ACC112 (cell line): Measurements from ENCODE around the gene TOB1.

Experiments used
- H2AFZ ChIP-seq: fragments of 200-600 bp; sonication (generic); one replicate; pipeline ENCODE4 v1.6.0; 2017; ENCODE audit warnings: antibody characterized with exemption, low read length; ENCODE audit not compliant: unreplicated experiment
- H3K27ac ChIP-seq: fragments of 200-600 bp; sonication (generic); 2 replicates; pipeline ENCODE4 v1.5.1; 2014; ENCODE audit warnings: low read depth, mild to moderate bottlenecking, antibody characterized with exemption, low read length, moderate library complexity
- H3K27me3 ChIP-seq: fragments of 200-600 bp; sonication (generic); 2 replicates; pipeline ENCODE4 v1.6.1; 2014; ENCODE audit warnings: mild to moderate bottlenecking, antibody characterized with exemption, low read length, moderate library complexity, mixed read lengths; ENCODE audit not compliant: insufficient read depth
- H3K36me3 ChIP-seq: fragments of 200-600 bp; sonication (generic); 2 replicates; pipeline ENCODE4 v1.6.1; 2016; ENCODE audit warnings: mild to moderate bottlenecking, antibody characterized with exemption, low read length, moderate library complexity, mixed read lengths; ENCODE audit not compliant: insufficient read depth
- H3K4me1 ChIP-seq: fragments of 200-600 bp; sonication (generic); one replicate; pipeline ENCODE4 v1.6.1; 2016; ENCODE audit warnings: low read length, mixed read lengths; ENCODE audit not compliant: insufficient read depth, unreplicated experiment, control insufficient read depth
- H3K4me3 ChIP-seq: fragments of 200-600 bp; sonication (generic); 2 replicates; pipeline ENCODE4 v1.5.1; 2014; ENCODE audit warnings: mild to moderate bottlenecking, low read depth, low read length
- H3K79me2 ChIP-seq: fragments of 200-600 bp; sonication (generic); one replicate; pipeline ENCODE4 v1.6.0; 2016; ENCODE audit warnings: low read length; ENCODE audit not compliant: control insufficient read depth, unreplicated experiment, insufficient read depth

TOB1 gene

DNA sequence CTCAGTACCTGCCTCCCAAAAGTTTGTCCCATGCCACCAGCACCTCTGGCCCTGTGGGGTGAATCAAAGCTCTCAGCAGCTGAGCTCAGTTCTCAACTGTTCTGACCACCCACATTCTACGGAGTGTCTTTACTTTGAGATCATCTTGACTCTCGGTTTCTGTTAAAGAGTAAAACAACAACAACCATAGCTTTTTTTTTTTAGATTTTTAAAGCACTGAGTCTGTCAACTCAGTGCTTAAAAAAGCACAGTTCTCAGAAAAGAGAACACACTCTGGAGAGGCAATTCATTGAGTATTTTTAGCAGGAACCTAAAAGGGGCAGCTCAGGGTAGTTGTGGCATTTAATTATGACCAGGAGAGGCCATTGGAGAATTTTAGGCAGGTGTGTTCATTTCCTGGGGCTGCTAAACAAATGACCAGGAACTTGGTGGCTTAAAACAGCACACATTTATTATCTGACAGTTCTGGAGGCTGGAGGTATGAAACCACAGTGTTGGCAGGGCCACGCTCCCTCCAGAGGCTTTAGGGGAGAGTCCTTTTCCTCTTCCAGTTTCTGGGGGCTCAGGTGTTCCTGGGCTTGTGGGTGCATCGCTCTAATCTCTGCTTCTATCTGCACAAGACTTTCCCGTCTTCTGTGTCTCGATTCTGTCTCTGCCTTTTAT is 37.5 kb downstream of the TOB1 start:
- Histone ChIP-seq H2AFZ (no peak overlapping the region), H3K4me3 (no peak overlapping the region), H3K4me1 (no peaks in the 10 kb centered on the region), H3K36me3 (no peaks in the 10 kb centered on the region), H3K27me3 (peaks cover 9% of the 10 kb centered on the region), H3K79me2 (no peaks in the 10 kb centered on the region), H3K27ac (no peak overlapping the region)

DNA sequence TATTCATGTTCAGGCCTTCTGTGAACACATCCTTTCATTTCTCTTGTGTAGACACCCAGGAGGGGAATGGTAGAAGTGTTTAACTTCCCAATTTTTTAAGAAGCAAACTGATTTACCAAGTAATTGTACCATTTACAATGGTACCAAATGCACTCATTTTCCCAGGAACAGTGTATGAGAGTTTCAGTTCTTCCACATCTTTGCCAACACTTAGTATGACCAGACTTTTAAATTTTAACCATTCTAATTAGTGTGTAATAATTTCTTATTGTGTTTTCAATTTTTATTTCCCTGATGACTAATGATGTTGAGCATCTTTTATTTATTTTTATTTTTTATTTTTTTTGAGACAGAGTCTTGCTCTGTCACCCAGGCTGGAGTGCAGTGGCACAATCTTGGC is 41.0 kb downstream of the TOB1 start:
- Histone ChIP-seq H3K4me1 (no peaks in the 10 kb centered on the region), H3K79me2 (no peaks in the 10 kb centered on the region), H3K27me3 (peaks cover 28% of the 10 kb centered on the region), H2AFZ (no peak overlapping the region), H3K4me3 (no peak overlapping the region), H3K36me3 (no peaks in the 10 kb centered on the region), H3K27ac (no peak overlapping the region)

DNA sequence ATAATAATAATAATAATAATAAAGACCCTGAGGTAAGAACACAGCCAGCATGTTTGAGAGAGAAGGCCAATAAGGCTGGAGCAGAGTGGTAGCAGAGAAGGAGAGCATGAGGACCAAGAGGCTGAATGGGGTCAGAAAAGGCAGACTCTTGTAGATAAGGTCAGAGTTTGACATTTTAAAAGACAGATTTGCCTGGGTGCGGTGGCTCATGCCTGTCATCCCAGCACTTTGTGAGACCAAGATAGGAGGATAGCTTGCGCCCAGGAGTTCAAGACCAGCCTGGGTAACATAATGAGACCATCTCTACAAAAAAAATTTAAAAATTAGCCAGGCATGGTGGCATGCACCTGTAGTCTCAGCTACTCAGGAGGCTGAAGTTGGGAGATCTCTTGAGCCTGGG is 41.7 kb downstream of the TOB1 start:
- H3K79me2 ChIP-seq = no peaks in the 10 kb centered on the region
- no peak overlapping the region for H3K4me3 ChIP-seq
- H3K27ac ChIP-seq = no peak overlapping the region
- H2AFZ ChIP-seq = no peak overlapping the region
- no peaks in the 10 kb centered on the region for H3K4me1 ChIP-seq
- peaks cover 33% of the 10 kb centered on the region for H3K27me3 ChIP-seq
- H3K36me3 ChIP-seq = no peaks in the 10 kb centered on the region

DNA sequence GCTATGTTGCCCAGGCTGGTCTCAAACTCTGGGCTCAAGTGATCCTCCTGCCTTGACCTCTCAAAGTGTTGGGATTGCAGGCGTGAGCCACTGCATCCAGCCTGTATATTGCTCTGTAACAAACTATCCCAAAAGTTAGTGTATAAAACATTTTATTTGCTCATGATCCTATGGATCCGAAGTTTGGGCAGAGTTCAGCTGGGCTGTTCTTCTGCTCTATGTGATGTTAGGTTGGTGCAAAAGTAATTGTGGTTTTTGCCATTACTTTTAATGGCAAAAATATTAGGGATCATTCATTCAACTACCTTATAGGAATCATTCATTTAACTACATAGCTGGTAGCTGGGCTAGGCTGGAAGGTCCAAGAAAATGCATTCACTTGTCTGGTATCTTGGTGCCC is 43.6 kb downstream of the TOB1 start:
- Histone ChIP-seq H3K4me3 (no peak overlapping the region), H3K27me3 (peaks cover 31% of the 10 kb centered on the region), H3K4me1 (peaks cover 6% of the 10 kb centered on the region), H2AFZ (no peak overlapping the region), H3K79me2 (no peaks in the 10 kb centered on the region), H3K36me3 (no peaks in the 10 kb centered on the region), H3K27ac (no peak overlapping the region)

DNA sequence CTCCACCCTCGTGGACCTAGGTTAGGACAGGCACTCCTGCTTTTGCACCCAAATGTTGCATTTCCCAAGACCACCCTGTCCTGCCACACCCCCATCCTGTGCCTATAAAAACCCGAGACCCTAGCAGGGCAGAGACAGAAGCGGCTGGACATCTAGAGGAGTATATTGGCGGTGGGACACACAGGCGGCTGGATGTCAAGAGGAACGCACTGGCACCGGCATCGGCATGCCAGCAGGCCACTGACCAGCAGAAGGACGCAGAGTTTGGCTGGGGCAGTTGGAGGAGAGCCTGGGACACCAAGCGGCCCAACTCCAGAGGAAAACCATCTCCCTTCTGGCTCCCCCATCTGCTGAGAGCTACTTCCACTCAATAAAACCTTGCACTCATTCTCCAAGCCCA is 45.5 kb downstream of the TOB1 start:
- Histone ChIP-seq H3K27me3 (peaks cover 40% of the 10 kb centered on the region), H3K4me1 (peaks cover 11% of the 10 kb centered on the region), H3K27ac (no peak overlapping the region), H3K79me2 (no peaks in the 10 kb centered on the region), H2AFZ (no peak overlapping the region), H3K36me3 (no peaks in the 10 kb centered on the region), H3K4me3 (no peak overlapping the region)

DNA sequence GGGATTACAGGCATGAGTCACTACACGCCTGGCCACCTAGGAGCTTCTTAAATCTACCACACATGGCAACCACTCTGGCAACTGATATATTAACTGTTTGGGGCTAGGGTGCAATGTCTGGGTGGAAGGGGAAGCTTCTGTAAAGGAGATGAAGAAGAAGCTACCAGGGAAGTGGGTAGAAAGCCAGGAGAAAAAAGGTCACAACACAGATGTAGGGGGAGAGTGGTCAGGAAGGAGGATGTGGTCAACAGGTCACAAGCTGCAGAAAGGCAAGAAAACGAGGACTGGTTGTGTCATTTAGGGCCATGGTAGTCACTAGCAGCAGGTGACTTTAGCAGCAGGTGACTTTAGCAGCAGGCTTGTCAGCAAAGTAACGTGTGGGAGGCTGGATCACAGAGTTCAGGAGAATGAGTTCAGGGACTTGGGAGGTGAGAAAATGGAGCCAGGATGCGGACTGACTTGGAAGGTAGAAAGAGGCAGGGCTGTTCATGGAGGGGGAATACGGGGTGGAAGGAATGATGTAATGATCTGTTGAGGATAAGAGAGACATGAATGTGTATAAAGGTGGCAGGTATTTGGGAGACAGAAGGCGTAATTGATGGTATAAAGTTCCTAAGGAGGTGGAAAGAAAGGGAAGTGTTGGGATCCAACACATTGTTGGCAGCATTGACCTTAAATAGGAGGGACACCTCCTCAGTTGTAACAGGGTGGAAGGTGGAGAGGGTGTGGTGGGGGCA is 47.1 kb downstream of the TOB1 start:
- Histone ChIP-seq H3K36me3 (no peaks in the 10 kb centered on the region), H2AFZ (no peak overlapping the region), H3K27me3 (peaks cover 37% of the 10 kb centered on the region), H3K4me3 (no peak overlapping the region), H3K4me1 (peaks cover 11% of the 10 kb centered on the region), H3K27ac (no peak overlapping the region), H3K79me2 (no peaks in the 10 kb centered on the region)

DNA sequence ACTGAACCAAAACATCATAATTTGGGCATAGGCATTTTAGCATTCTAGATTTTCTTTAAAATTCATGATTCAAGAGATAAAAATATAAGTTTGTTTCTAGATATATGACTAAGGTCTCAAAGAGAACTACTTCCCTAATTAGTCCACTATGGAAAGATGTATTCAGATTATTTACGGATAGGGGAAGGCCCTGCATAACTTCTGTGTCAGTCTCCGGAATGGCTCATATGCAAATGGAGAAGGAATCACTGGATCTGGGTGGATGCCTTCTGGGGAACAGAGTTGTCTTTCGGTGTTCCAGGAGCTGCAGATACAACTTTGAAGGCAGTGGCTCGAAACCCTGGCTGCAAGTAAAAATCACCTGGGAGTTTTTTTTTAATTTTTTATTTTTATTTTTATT is 47.9 kb downstream of the TOB1 start:
- H3K4me3 ChIP-seq = no peak overlapping the region
- H2AFZ ChIP-seq = no peak overlapping the region
- H3K79me2 ChIP-seq = no peaks in the 10 kb centered on the region
- no peak overlapping the region for H3K27ac ChIP-seq
- peaks cover 11% of the 10 kb centered on the region for H3K4me1 ChIP-seq
- peaks cover 32% of the 10 kb centered on the region for H3K27me3 ChIP-seq
- H3K36me3 ChIP-seq = no peaks in the 10 kb centered on the region

DNA sequence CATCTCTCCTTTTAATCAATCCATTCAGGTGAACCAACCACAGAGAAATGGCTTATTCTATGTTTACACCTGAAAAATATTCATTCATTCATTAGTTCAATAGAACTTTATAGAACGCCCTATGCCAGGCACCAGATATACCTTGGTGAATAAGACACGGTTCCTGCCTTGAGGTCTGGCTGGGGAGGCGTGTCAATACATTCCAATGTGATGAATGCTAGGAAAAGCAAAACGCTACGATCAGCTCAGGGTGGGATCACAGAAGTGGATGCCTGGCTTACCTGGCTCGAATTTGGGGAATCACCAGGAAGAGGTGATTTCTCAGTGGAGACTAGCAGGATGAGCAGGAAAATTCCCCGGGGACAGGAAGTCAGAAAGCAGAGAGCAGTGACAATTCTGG is 48.3 kb downstream of the TOB1 start:
- H3K27me3 ChIP-seq = peaks cover 28% of the 10 kb centered on the region
- H3K79me2 ChIP-seq = no peaks in the 10 kb centered on the region
- no peak overlapping the region for H3K4me3 ChIP-seq
- no peak overlapping the region for H3K27ac ChIP-seq
- no peak overlapping the region for H2AFZ ChIP-seq
- H3K4me1 ChIP-seq = peaks cover 11% of the 10 kb centered on the region
- no peaks in the 10 kb centered on the region for H3K36me3 ChIP-seq

DNA sequence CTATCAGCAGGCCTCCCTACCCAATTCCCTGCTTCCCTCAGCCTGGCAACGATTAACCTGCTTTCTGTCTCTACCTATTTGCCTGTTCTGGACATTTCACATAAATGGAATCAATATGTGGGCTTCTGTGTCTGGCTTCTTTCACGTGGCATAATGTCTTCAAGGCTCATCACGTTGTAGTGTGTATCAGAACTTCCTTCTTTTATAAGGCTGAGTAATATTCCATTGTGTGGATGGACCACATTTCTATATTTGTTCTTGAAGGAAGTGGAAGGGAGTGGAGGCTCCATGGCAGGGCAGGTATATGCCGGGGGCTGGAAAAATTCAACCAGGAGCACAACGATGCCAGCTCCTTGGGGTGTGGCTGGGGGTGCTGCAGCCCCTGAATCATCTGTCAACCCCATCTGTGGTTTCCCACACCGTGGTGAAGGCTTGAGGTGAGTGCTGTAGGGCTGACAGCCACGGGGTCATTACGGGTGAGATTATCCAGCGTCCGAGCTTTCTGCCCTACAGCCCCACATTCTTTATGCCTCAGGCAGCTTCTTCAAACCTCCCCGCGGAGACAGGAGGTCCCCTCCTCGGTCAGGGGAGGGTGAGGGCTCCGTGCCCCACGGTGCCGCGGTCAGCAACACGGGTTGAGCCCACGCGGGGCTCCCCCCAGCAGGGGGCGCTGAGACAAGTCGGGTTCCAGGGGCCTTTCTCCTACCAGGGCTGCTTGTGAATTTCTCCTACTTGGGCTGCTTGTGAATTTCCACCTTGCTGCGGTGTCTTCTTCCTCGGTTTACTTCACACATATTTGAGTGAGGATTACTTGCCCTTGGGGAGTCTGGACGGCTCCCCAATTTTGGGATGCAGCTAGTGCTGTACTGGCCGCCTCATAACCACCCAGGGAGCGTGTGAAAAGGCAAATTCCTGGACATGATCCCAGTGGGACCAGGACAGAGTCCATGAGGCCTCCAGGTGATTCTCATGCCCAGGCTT is 49.1 kb downstream of the TOB1 start:
- Histone ChIP-seq H3K4me3 (no peak overlapping the region), H3K79me2 (no peaks in the 10 kb centered on the region), H3K27ac (no peak overlapping the region), H3K27me3 (peaks cover 23% of the 10 kb centered on the region), H3K4me1 (peaks cover 11% of the 10 kb centered on the region), H3K36me3 (no peaks in the 10 kb centered on the region), H2AFZ (peak overlapping the region; percentile 39)

DNA sequence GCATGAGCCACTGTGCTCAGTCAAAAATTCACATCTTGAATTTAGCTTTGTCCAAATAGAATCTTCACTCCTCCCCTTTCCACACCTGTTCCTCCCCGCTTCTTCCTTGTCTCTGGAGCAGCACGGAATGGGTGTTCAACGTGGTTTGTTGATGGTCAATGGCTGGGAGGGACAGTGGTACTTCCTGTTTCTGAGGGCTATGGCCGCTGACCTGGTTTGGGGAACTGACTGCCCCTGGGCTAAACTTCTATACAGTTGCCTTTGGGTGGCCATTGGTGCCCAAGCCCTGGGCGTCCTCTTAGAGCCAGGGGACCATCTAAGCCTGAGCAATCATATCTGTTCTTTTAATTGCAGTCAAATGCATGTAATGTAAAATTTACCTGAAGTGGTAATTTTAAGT is 49.9 kb downstream of the TOB1 start:
- Histone ChIP-seq H3K27me3 (peaks cover 21% of the 10 kb centered on the region; the same call in 1 of the 2 replicates), H3K4me3 (no peak overlapping the region), H3K79me2 (no peaks in the 10 kb centered on the region), H3K36me3 (no peaks in the 10 kb centered on the region), H2AFZ (no peak overlapping the region), H3K27ac (no peak overlapping the region), H3K4me1 (peaks cover 11% of the 10 kb centered on the region)
